Measurements from ENCODE around the gene SIRPA.

Gene SIRPA

DNA sequence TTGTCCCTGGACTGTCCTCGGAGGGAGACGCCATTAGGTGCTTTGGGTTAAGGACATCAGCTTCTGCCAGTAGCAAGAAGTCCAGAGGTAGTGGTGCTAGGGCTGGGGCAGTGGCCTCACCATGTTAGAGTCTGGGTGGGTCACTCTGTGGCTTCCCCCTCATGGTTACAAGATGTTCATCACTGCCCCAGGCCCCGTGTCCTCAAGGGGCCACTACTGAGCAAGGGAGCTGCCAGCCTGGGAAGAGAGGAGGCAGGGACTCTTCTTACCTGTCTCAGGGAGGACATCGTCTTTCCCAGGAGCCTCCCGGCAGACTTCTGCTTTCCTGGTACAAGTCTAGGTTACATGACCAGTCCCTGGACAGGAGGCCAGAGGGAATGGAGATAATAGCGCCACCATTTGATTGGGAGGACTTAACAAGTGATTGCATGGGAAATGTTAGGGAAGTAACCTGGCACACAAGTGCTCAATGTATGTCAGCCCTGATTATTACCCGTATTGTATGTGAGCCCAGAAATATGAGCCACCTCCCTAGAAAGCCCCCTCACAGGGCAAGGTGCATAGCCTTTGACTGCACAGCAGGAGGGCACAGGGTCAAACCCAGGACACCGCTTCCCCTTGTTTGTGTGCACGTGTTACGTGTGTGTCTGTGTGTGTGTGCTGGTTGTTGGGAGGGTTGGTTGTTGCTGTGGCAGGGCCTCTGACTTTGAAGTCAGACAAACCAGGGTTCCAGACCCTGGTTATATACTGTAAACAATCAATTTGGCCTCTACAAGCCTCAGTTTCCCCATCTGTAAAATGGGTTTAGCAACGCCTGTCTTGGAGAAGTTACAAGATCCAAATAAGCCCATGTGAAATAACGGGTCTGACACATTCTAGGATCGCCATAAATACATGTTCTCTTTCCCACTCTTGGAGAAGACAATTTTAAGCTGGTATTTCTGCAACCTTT lies 30.0 kb downstream of the SIRPA start:
- H3K27me3 Mint-ChIP-seq, result peaks cover 16% of the 10 kb centered on the region

DNA sequence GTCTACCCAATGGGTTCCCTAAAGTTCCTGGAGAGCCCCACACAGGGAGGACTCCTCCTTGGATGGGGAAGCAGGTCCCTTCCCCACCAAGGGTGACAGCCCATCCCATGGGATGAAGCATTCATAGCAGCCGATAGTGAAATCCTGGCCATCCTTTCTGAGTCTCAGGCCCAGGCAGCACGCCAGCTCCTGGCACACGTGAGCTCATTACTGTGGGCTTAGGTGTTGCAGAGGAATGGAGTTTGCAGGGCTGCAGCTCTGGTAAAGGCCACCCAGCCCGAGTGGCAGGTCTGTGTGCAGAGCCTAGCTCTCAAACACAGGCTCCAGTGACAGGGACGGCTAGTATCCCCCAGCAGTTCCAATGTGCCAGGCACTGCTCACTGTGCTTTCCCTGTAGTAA lies 31.0 kb downstream of the SIRPA start:
- H3K4me1 Mint-ChIP-seq, result no peaks in the 10 kb centered on the region
- no peak overlapping the region for H3K4me3 Mint-ChIP-seq
- H3K36me3 Mint-ChIP-seq, result no peaks in the 10 kb centered on the region
- no peak overlapping the region for H3K27ac Mint-ChIP-seq
- H3K9me3 Mint-ChIP-seq, result no peaks in the 10 kb centered on the region
- H3K27me3 Mint-ChIP-seq, result peaks cover 16% of the 10 kb centered on the region

More for the DNA sequence above, 30.0 kb downstream of the SIRPA start:
- H3K4me1 Mint-ChIP-seq, result no peaks in the 10 kb centered on the region
- H3K27ac Mint-ChIP-seq, result no peak overlapping the region
- H3K36me3 Mint-ChIP-seq, result no peaks in the 10 kb centered on the region
- H3K9me3 Mint-ChIP-seq, result no peaks in the 10 kb centered on the region
- no peak overlapping the region for H3K4me3 Mint-ChIP-seq

- no peaks in the 10 kb centered on the region for H3K4me1 Mint-ChIP-seq
- no peaks in the 10 kb centered on the region for H3K9me3 Mint-ChIP-seq
- peaks cover 16% of the 10 kb centered on the region for H3K27me3 Mint-ChIP-seq
- H3K36me3 Mint-ChIP-seq, result no peaks in the 10 kb centered on the region
- no peak overlapping the region for H3K27ac Mint-ChIP-seq
- H3K4me3 Mint-ChIP-seq, result no peak overlapping the region
Observed at GRCh38 chr20:1927217-1927616, 32.0 kb downstream of the SIRPA start.

GRCh38 chr20:1928154-1928553 lies 32.9 kb downstream of the SIRPA start:
- no peaks in the 10 kb centered on the region for H3K4me1 Mint-ChIP-seq
- peaks cover 16% of the 10 kb centered on the region for H3K27me3 Mint-ChIP-seq
- no peak overlapping the region for H3K4me3 Mint-ChIP-seq
- no peak overlapping the region for H3K27ac Mint-ChIP-seq
- no peaks in the 10 kb centered on the region for H3K9me3 Mint-ChIP-seq
- H3K36me3 Mint-ChIP-seq, result no peaks in the 10 kb centered on the region

- no peak overlapping the region for H3K27ac Mint-ChIP-seq
- H3K4me3 Mint-ChIP-seq, result no peak overlapping the region
- no peaks in the 10 kb centered on the region for H3K9me3 Mint-ChIP-seq
- peaks cover 16% of the 10 kb centered on the region for H3K27me3 Mint-ChIP-seq
- no peaks in the 10 kb centered on the region for H3K4me1 Mint-ChIP-seq
- H3K36me3 Mint-ChIP-seq, result no peaks in the 10 kb centered on the region
Observed at GRCh38 chr20:1928782-1929181, 33.6 kb downstream of the SIRPA start.

GRCh38 chr20:1929460-1929859 lies 34.3 kb downstream of the SIRPA start:
- no peak overlapping the region for H3K4me3 Mint-ChIP-seq
- no peaks in the 10 kb centered on the region for H3K9me3 Mint-ChIP-seq
- peaks cover 15% of the 10 kb centered on the region for H3K27me3 Mint-ChIP-seq
- no peaks in the 10 kb centered on the region for H3K36me3 Mint-ChIP-seq
- no peak overlapping the region for H3K27ac Mint-ChIP-seq
- H3K4me1 Mint-ChIP-seq, result no peaks in the 10 kb centered on the region

DNA sequence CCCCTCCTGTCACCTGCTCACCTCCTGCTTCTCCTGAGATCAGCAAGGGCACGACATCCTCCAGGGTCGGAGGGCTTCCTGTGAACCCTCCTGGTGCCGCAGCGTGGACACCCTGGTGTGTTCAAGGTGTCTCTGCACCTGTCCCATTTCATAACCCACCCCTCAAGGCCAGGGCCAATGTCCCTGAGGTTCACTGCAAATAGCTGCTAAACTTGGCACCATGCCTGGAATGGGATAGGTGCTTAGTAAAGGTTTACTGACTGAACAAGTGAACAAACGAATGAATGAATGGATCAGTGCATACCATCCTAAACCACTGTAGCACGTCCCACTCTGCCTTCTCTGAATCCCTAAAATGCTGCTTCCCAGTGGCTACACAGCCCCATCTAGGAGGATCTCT lies 35.0 kb downstream of the SIRPA start:
- H3K36me3 Mint-ChIP-seq, result no peaks in the 10 kb centered on the region
- H3K9me3 Mint-ChIP-seq, result no peaks in the 10 kb centered on the region
- no peak overlapping the region for H3K4me3 Mint-ChIP-seq
- H3K27ac Mint-ChIP-seq, result no peak overlapping the region
- H3K4me1 Mint-ChIP-seq, result no peaks in the 10 kb centered on the region
- peaks cover 13% of the 10 kb centered on the region for H3K27me3 Mint-ChIP-seq

DNA sequence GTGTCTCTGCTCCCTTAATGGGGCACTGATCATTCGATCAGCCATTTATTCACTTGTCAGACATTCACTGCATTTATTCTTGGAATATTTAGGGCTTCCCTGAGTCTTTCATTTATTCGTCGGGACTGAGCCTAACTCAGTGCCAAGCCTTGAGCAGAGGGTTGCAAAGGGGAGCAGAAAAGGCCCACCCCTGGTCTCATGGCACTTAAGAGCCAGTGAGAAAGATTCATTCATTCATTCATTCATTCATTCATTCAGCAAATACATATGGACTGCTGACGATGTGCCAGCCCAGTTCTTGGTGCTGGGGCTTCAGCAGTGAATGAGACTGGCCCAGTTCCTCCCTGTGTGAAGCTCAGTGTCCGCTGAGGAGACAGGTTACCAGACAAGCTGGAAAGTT lies 36.6 kb downstream of the SIRPA start:
- Mint-ChIP-seq H3K4me3 (no peak overlapping the region), H3K36me3 (no peaks in the 10 kb centered on the region), H3K27ac (no peak overlapping the region), H3K9me3 (no peaks in the 10 kb centered on the region), H3K4me1 (no peaks in the 10 kb centered on the region), H3K27me3 (peaks cover 19% of the 10 kb centered on the region)

DNA sequence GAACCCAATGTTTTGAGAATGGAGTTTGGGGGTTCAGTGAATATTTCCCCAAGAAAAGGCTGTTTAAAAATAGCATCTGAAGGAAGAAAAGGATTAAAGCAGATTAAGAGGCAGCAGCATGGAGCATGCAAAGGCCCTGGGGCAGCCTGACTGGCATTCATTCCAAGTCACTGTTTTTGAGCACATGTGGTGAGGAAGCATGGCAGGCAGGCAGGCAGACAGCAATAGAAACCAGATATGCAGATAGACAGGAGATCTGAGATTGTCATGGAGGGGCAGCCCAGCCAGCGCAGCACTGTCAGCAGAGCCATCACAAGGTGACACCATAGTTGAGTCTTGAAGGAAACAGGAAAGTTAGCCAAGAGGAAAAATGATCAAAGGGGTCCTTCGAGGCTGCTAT lies 37.8 kb downstream of the SIRPA start:
- Mint-ChIP-seq H3K4me3 (no peak overlapping the region), H3K9me3 (no peaks in the 10 kb centered on the region), H3K27ac (no peak overlapping the region), H3K27me3 (peaks cover 17% of the 10 kb centered on the region), H3K36me3 (no peaks in the 10 kb centered on the region), H3K4me1 (no peaks in the 10 kb centered on the region)

- no peaks in the 10 kb centered on the region for H3K4me1 Mint-ChIP-seq
- no peak overlapping the region for H3K4me3 Mint-ChIP-seq
- H3K27ac Mint-ChIP-seq, result no peak overlapping the region
- peaks cover 12% of the 10 kb centered on the region for H3K27me3 Mint-ChIP-seq
- H3K9me3 Mint-ChIP-seq, result no peaks in the 10 kb centered on the region
- H3K36me3 Mint-ChIP-seq, result no peaks in the 10 kb centered on the region
Observed at GRCh38 chr20:1933465-1933870, 38.3 kb downstream of the SIRPA start.

GRCh38 chr20:1934156-1934555 lies 38.9 kb downstream of the SIRPA start:
- Mint-ChIP-seq H3K4me3 (no peak overlapping the region), H3K9me3 (no peaks in the 10 kb centered on the region), H3K27ac (no peak overlapping the region), H3K4me1 (no peaks in the 10 kb centered on the region), H3K27me3 (peaks cover 9% of the 10 kb centered on the region), H3K36me3 (no peaks in the 10 kb centered on the region)

DNA sequence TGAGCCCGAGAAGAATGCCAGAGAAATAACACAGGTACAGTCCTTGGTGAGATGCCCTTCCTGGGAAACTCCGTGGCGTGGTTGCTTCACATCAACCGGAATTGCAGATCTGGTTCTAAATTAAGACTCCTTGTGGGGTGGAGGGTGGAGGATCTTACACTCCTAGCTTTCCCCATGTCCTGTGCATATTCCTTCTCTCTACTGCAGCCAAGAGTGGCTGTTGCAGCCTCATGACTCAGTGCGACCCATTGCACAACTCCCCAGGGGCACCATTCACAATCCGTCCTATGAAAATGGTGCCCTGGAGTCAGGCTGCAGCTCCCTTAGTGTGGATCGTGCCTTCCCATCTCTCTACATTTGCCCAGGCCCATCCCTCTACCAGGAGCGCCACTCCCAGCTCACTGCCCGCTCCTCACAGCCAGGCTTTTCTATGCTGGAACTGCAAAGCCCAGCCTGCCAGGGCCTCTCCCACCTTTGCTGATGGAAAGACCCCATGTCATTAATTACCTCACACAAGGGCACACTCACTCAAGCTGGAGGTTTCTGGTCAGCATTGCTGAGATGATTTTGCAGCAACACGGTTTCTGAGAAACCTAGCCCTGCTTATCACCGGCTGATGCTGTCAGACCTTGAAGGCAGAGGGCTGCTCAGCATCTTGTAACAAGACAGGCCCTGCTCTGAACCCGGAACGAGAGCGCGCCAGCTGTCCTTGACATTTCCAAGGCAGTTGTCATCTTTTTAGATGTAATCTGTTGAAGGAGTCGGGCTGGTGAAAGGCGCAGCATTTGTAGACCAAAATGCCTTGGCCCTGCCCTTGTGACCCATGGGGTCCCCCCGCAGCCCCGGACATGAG lies 39.7 kb downstream of the SIRPA start:
- Mint-ChIP-seq H3K36me3 (no peaks in the 10 kb centered on the region), H3K9me3 (no peaks in the 10 kb centered on the region), H3K4me3 (no peak overlapping the region), H3K27me3 (peaks cover 5% of the 10 kb centered on the region), H3K27ac (no peak overlapping the region), H3K4me1 (no peaks in the 10 kb centered on the region)

- Mint-ChIP-seq H3K36me3 (no peaks in the 10 kb centered on the region), H3K27ac (no peak overlapping the region), H3K4me1 (no peaks in the 10 kb centered on the region), H3K4me3 (no peak overlapping the region), H3K27me3 (peaks cover 5% of the 10 kb centered on the region), H3K9me3 (no peaks in the 10 kb centered on the region)
Observed at GRCh38 chr20:1935696-1936366, 40.6 kb downstream of the SIRPA start.

DNA sequence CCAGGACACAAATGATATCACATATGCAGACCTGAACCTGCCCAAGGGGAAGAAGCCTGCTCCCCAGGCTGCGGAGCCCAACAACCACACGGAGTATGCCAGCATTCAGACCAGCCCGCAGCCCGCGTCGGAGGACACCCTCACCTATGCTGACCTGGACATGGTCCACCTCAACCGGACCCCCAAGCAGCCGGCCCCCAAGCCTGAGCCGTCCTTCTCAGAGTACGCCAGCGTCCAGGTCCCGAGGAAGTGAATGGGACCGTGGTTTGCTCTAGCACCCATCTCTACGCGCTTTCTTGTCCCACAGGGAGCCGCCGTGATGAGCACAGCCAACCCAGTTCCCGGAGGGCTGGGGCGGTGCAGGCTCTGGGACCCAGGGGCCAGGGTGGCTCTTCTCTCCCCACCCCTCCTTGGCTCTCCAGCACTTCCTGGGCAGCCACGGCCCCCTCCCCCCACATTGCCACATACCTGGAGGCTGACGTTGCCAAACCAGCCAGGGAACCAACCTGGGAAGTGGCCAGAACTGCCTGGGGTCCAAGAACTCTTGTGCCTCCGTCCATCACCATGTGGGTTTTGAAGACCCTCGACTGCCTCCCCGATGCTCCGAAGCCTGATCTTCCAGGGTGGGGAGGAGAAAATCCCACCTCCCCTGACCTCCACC lies 42.2 kb downstream of the SIRPA start:
- no peak overlapping the region for H3K4me3 Mint-ChIP-seq
- no peaks in the 10 kb centered on the region for H3K9me3 Mint-ChIP-seq
- no peak overlapping the region for H3K27ac Mint-ChIP-seq
- peaks cover 5% of the 10 kb centered on the region for H3K27me3 Mint-ChIP-seq
- no peaks in the 10 kb centered on the region for H3K36me3 Mint-ChIP-seq
- no peaks in the 10 kb centered on the region for H3K4me1 Mint-ChIP-seq
